GM12878 (cell line): ENCODE results near the gene MAP3K21.

Source experiments
- GATAD2B ChIP-seq: fragments of 450-650 bp; conservative IDR thresholded peaks from 2 replicates; pipeline ENCODE4 v1.6.1; 2017; ENCODE audit warnings: low read depth, mild to moderate bottlenecking, moderate library complexity
- POLR2A ChIP-seq: IDR thresholded peaks from 2 replicates; pipeline ENCODE4 v1.6.1; 2011; ENCODE audit warnings: low read depth, mild to moderate bottlenecking, low read length

- TF ChIP-seq POLR2A (no peak), GATAD2B (no peak)
Measured at GRCh38 chr1:233381806-233382205, 54.3 kb downstream of the MAP3K21 start.
